Measurements from ENCODE around the gene DIP2A. TPM values are rescaled to one million over a fixed set of nuclear protein-coding genes. Genes with fewer than 3 reads are reported as not detected.

Gene DIP2A
- total and polyA plus RNA-seq, 7 donors = 7.3 to 12.2 (median 11.0) TPM

- H3K27ac ChIP-seq = no peak overlapping the region
- intact Hi-C loops (cut with DNase I) = no loop called here
- DNase-seq (no peak), ATAC-seq (no peak)
- TF ChIP-seq, protein P1, sequence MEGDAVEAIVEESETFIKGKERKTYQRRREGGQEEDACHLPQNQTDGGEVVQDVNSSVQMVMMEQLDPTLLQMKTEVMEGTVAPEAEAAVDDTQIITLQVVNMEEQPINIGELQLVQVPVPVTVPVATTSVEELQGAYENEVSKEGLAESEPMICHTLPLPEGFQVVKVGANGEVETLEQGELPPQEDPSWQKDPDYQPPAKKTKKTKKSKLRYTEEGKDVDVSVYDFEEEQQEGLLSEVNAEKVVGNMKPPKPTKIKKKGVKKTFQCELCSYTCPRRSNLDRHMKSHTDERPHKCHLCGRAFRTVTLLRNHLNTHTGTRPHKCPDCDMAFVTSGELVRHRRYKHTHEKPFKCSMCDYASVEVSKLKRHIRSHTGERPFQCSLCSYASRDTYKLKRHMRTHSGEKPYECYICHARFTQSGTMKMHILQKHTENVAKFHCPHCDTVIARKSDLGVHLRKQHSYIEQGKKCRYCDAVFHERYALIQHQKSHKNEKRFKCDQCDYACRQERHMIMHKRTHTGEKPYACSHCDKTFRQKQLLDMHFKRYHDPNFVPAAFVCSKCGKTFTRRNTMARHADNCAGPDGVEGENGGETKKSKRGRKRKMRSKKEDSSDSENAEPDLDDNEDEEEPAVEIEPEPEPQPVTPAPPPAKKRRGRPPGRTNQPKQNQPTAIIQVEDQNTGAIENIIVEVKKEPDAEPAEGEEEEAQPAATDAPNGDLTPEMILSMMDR (IDR thresholded peaks at IDR 0.05) = no peak
- H3K36me3 ChIP-seq (ENCODE audit: insufficient read depth in 1 of 2, low read depth in 1 of 2) = peaks cover 2 to 34% of the 10 kb centered on the region in 2 donors
- H3K9me3 ChIP-seq = no peaks in the 10 kb centered on the region
- no peak overlapping the region for H3K4me3 ChIP-seq
- peaks cover 5% of the 10 kb centered on the region for H3K4me1 ChIP-seq
- 71 to 78% (median 74%) methylated on average over 4 of the region's 4 CpGs for WGBS, 3 donors
- no peaks in the 10 kb centered on the region for H3K27me3 ChIP-seq (ENCODE audit: insufficient read depth in 3 of 3, low read length in 2 of 3)
Observed at GRCh38 chr21:46486481-46487126, 27.9 kb downstream of the DIP2A start.

DNA sequence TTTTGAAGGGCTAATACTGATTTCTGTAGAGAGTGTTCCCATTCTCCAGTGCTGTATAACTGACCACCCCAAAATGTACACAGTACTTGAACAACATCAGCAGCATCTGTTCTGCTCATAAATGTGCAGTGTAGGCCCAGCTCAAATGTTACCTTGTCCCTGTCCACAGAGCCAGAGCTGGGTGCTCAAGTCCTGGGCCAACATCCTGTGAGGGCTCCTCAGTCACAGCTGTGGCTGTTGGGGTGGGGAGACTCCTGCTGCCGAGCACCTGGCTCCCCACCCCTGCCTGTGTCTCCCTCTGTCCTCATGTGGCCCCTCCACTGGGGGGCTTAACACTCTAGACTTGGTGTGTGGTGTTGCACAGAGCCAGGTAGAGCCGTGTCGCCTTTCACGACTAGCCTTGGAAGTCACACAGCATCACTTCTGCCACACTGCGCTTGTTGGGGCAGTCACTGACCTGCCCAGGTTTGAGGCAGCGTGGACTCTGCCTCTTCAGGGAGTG, 30.5 kb downstream of the DIP2A start:
- Histone ChIP-seq H3K36me3 (ENCODE audit: insufficient read depth in 1 of 2, low read depth in 1 of 2) (peaks cover 5 to 56% of the 10 kb centered on the region in 2 donors), H3K9me3 (no peaks in the 10 kb centered on the region), H3K4me1 (no peaks in the 10 kb centered on the region), H3K27me3 (ENCODE audit: insufficient read depth in 3 of 3, low read length in 2 of 3) (no peaks in the 10 kb centered on the region), H3K27ac (no peak overlapping the region), H3K4me3 (no peak overlapping the region)
- WGBS, 3 donors = 67 to 79% (median 72%) methylated on average over 6 of the region's 6 CpGs
- no peak for DNase-seq
- intact Hi-C loops (cut with DNase I) = no loop called here
- no peak for ATAC-seq
- TF ChIP-seq, protein P1 (IDR thresholded peaks at IDR 0.05) = no peak

- no peak overlapping the region for H3K4me3 ChIP-seq
- WGBS, 3 donors = 79 to 85% (median 82%) methylated on average over 10 of the region's 10 CpGs
- TF ChIP-seq, protein P1 (IDR thresholded peaks at IDR 0.05) = no peak
Observed at GRCh38 chr21:46489800-46490199, 31.1 kb downstream of the DIP2A start.

DNA sequence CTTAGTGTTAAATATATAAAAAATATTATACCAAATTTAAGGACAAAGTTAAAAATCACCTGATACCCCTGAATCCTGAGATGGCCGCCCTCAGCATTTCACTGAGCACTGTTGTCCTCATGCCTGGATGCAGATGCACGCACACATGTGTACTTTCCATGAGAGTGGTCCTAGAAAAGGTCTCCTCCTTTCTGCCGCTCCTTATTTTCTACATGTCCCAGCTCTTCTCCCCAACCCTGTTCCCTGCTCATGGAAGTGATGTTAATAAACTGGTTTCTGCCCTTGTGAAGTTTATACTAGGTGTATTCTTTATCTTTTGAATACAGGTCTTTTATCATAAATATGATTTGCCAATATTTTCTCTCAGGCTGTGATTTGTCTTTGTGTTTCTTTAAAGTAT, 32.9 kb downstream of the DIP2A start:
- WGBS, 3 donors = 99 to 100% (median 100%) methylated on average over 3 of the region's 3 CpGs
- Histone ChIP-seq H3K27me3 (ENCODE audit: insufficient read depth in 3 of 3, low read length in 2 of 3) (no peaks in the 10 kb centered on the region), H3K27ac (no peak overlapping the region), H3K4me1 (no peaks in the 10 kb centered on the region), H3K36me3 (ENCODE audit: insufficient read depth in 1 of 2, low read depth in 1 of 2) (peaks cover 3 to 53% of the 10 kb centered on the region in 2 donors), H3K9me3 (no peaks in the 10 kb centered on the region), H3K4me3 (no peak overlapping the region)
- TF ChIP-seq, protein P1 (IDR thresholded peaks at IDR 0.05) = no peak
- no peak for DNase-seq
- no peak for ATAC-seq
- intact Hi-C loops (cut with DNase I) = loop anchor here in 1 of 2 donors (10.0 kb wide), 1 partner anchor 217 kb away; no protein-coding TSS in a partner anchor

More at GRCh38 chr21:46489800-46490199, 31.1 kb downstream of the DIP2A start:
- intact Hi-C loops (cut with DNase I) = loop anchor here in 1 of 2 donors (10.0 kb wide), 1 partner anchor 215 kb away; no protein-coding TSS in a partner anchor
- no peak for ATAC-seq
- H3K9me3 ChIP-seq = no peaks in the 10 kb centered on the region
- DNase-seq = no peak
- no peaks in the 10 kb centered on the region for H3K4me1 ChIP-seq
- H3K27me3 ChIP-seq (ENCODE audit: insufficient read depth in 3 of 3, low read length in 2 of 3) = no peaks in the 10 kb centered on the region
- peaks cover 5 to 61% of the 10 kb centered on the region in 2 donors for H3K36me3 ChIP-seq (ENCODE audit: insufficient read depth in 1 of 2, low read depth in 1 of 2)
- no peak overlapping the region for H3K27ac ChIP-seq
